Fibroblast of peridontal ligament (primary cell): ENCODE data around the gene COMT.
"Not testable (repeated sequence)": the region's sequence is repeated elsewhere in the genome, so short reads cannot be mapped to it uniquely, and the experiment has no call there.

Source experiments
- DNase-seq: peaks from one replicate; pipeline ENCODE4 v3.0.0-alpha.2; 2010; ENCODE audit errors: extremely low read depth

Gene COMT

GRCh38 chr22:19941365-19942082, at the start of gene COMT, which contains the start of gene TXNRD2:
TSS of gene COMT (plus strand) at chr22:19941772. CDS start at chr22:19962527, 20,755 bp downstream.
TSS of gene TXNRD2 (minus strand) at chr22:19941818. CDS start at chr22:19941803, 15 bp downstream.
- peak; percentile 43 for DNase-seq

GRCh38 chr22:19892257-19892879, 49.2 kb upstream of the COMT start:
- no peak for DNase-seq

- DNase-seq, result no peak
Observed at GRCh38 chr22:19892925-19893324, 48.6 kb upstream of the COMT start.

DNA sequence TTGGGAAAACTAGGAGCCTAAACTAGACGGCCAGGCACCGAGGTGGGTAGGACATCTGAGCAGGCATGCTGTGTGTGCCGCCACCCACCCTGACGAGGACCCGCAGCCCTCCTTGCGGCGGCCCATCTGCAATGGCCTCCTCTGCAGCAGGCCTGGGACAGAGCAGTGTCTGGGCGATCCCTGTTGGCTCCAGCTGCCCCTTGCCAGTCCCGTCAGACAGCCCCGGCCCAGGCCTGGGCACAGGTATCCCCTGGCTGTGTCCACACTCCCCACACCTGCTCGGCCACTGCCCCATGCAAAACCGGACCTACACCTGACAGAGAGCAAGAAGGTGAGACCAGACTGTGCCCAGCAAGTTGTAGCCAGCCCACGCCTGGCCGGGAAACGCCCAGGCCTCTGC, 48.2 kb upstream of the COMT start:
- DNase-seq, result no peak

- no peak for DNase-seq
Observed at GRCh38 chr22:19895160-19895849, 46.3 kb upstream of the COMT start.

GRCh38 chr22:19896665-19897355, 44.8 kb upstream of the COMT start:
- DNase-seq, result no peak

- no peak for DNase-seq
Observed at GRCh38 chr22:19897726-19898125, 43.8 kb upstream of the COMT start.

GRCh38 chr22:19898145-19898544, 43.4 kb upstream of the COMT start:
- no peak for DNase-seq

DNA sequence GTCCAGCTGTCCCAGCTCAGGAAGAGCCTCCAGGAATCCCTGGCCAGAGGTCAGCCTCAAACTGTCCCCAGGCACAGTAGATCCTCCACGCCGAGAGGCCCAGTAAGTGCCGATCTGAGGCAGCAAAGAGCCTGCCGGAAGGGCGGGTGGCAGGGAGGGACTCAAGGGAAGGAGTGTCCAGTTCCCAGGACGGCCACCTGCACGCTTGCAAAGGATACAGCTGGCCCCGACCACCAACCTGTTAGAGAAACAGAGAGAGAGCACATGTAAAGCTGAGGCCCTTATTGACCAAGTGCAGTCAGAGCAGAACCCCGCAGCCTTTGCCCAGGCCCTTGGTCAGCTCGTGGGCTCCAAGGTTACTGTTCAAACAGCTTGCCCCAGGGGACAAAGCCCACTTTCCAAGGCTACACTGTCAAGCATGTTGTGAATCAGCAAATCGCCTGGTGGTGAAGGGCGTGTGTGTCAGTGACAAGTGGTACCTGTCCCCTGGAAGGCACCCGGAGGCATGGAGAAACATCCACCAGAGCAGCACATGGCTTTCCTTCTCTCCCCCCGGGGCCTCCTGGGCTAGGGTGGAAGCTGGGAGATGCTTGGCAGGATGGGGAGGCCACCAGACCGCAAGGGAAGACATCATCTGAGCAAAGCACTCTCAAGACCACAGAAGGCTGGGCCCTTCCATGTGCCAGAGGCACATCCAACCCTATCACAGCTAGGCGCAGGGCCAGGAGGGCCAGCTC, 42.6 kb upstream of the COMT start:
- DNase-seq, result no peak

GRCh38 chr22:19900707-19901436, 40.7 kb upstream of the COMT start:
- DNase-seq, result no peak

- no peak for DNase-seq
Observed at GRCh38 chr22:19901577-19902244, 39.9 kb upstream of the COMT start.

DNA sequence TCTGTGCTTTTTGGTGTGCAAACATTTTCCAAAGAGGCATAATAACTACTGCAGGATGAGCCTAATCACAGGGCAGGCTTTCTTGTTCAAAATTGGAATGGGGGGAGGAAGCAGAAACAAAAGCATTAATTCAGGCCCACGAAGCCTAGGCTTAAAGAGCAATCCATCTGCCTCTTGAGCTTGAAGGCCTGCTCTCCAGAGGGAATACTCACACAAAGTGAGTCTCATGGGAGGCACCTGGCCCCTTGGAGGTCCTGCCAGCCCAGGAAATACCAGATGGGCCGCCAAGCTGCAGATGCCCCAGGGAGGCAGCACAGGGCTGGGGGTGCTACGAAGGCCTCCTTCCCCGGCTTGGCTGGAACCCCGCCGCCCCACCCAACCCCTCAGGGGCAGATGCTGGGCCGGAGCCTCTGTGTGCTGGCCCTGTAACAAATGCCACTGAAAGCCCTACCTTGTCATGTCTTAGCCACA, 39.3 kb upstream of the COMT start:
- no peak for DNase-seq

DNA sequence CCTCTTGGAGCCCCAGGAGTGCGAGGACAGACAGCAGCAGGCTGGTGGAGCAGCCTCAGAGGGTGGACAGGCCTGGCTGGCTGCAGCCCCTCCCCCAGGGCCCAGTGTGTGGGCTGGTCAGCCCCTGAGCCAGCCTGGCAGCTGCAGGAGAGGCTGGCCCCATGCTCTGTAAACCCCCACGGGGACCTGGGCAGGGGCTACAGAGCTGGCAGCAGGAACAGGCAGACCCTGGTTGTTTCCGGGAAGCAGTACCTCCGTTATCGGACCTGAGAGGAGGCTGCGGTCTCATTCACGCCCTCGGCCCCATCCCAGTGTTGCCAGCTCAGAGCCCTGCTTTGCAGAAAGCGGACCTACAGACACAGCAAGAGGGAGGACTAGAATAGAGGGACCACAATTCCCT, 38.5 kb upstream of the COMT start:
- DNase-seq, result no peak

GRCh38 chr22:19903513-19903912, 38.1 kb upstream of the COMT start:
- no peak for DNase-seq

GRCh38 chr22:19904174-19904856, 37.3 kb upstream of the COMT start:
- no peak for DNase-seq

DNA sequence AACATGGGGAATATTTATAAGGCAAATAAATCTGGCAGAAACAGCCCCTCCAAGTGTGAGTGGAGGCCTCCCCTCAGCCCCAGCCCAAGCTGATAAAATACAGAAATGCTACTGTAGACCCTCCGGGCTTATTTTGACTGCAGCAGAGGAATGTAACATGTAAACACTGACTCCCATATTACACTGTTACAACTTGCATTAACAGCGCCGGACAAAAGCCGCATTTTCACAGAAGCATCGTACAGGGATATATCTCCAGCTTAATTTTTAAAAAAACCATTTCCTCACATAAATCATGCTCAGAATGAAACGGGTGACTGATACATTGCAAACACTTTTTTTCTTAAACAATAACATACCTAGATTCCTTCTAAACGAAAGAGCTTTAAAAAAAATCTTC, 36.6 kb upstream of the COMT start:
- DNase-seq, result no peak

DNA sequence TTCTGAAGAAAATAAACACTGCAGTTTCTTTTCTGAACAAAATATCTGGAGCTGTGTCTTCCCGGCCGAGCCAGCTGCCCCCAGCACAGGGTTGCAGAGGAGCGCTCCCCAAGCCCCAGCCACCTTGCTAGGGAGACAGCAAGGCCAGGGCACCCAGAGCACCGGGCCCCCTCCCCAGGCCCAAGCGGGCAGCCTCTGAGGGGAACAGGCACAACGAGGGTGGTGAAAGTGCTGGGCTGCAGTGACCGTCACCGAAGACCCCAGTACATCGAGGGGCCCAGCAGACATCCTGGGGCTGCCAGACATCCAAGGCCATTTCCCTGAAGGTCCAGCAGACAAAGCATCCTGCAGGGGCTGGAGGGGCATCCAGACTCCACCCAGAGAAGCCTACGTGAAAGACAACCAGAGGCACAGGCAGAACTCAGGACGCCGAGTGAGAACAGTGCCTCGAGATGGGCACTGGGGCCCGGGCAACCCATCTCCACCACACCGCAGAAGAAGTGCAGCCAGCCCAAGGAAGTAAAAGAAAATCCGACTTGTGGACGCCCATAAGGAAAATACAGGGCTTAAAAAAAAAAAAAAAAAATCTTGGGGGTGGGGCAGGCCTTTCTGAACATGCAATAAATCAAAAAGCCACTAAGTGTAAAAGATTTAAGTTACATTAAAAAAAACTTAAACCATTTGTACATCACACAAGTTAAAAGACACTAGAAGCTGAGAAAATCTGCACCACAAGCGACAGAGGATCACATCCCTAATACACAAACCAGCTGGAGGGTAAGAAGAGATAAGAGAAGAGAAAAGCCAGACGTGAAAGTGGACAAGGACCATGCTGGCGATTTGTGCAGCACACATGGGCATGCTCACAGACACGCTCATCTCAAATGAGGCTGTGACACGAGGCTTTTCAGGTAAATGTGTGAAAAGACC, 36.0 kb upstream of the COMT start:
- DNase-seq, result no peak

GRCh38 chr22:19906864-19907263, 34.7 kb upstream of the COMT start:
- not testable (repeated sequence) for DNase-seq
